Measurements from ENCODE around the gene RABGGTB. TPM values are rescaled to one million over a fixed set of nuclear protein-coding genes. Genes with fewer than 3 reads are reported as not detected.
"Not testable (repeated sequence)": the region's sequence is repeated elsewhere in the genome, so short reads cannot be mapped to it uniquely, and the experiment has no call there.

Gene RABGGTB
- total and polyA plus RNA-seq, 12 donors: 37.6 to 170 (median 83.1) TPM

- no peak for DNase-seq
- no peak overlapping the region for H3K27ac ChIP-seq
- TF ChIP-seq POLR2A (IDR thresholded peaks at IDR 0.05): no peak
- no peak for TF ChIP-seq CTCF (IDR thresholded peaks at IDR 0.05)
- no peaks in the 10 kb centered on the region for H3K27me3 ChIP-seq
- intact Hi-C loops (cut with DNase I): no loop called here
- WGBS, 4 donors: 72 to 78% (median 76%) methylated on average over 3 of the region's 3 CpGs
- no peaks in the 10 kb centered on the region for H3K4me1 ChIP-seq (replicated peaks in 1 of 2)
- H3K9me3 ChIP-seq (replicated peaks in 1 of 3): no peaks in the 10 kb centered on the region
- no peak overlapping the region for H3K4me3 ChIP-seq
- H3K36me3 ChIP-seq (replicated peaks in 1 of 2): no peaks in the 10 kb centered on the region
Measured at GRCh38 chr1:75771978-75772377, 14.1 kb upstream of the RABGGTB start.

- DNase-seq; intact Hi-C loops (cut with DNase I); H3K4me3 ChIP-seq; H3K36me3 ChIP-seq (replicated peaks in 1 of 2); H3K27ac ChIP-seq; H3K27me3 ChIP-seq; H3K4me1 ChIP-seq (replicated peaks in 1 of 2); H3K9me3 ChIP-seq (replicated peaks in 1 of 3): not testable (repeated sequence)
- 66 to 95% (median 79%) methylated on average over 4 of the region's 4 CpGs for WGBS, 4 donors
Measured at GRCh38 chr1:75777812-75778211, 8.2 kb upstream of the RABGGTB start.

GRCh38 chr1:75778694-75779093, 7.4 kb upstream of the RABGGTB start:
- H3K27ac ChIP-seq; intact Hi-C loops (cut with DNase I); H3K4me1 ChIP-seq (replicated peaks in 1 of 2); H3K9me3 ChIP-seq (replicated peaks in 1 of 3); H3K4me3 ChIP-seq; H3K27me3 ChIP-seq; H3K36me3 ChIP-seq (replicated peaks in 1 of 2); DNase-seq: not testable (repeated sequence)
- WGBS, 4 donors: 85 to 93% (median 89%) methylated on average over 5 of the region's 5 CpGs

- intact Hi-C loops (cut with DNase I); H3K9me3 ChIP-seq (replicated peaks in 1 of 3); H3K36me3 ChIP-seq (replicated peaks in 1 of 2); DNase-seq; H3K27me3 ChIP-seq; H3K4me1 ChIP-seq (replicated peaks in 1 of 2); H3K4me3 ChIP-seq; H3K27ac ChIP-seq: not testable (repeated sequence)
- WGBS, 4 donors: 77 to 80% (median 78%) methylated on average over 4 of the region's 4 CpGs
Measured at GRCh38 chr1:75780183-75780582, 5.9 kb upstream of the RABGGTB start.

GRCh38 chr1:75783920-75784319, 2.1 kb upstream of the RABGGTB start:
- H3K27me3 ChIP-seq; H3K9me3 ChIP-seq (replicated peaks in 1 of 3); H3K27ac ChIP-seq; DNase-seq; H3K36me3 ChIP-seq (replicated peaks in 1 of 2); H3K4me3 ChIP-seq; intact Hi-C loops (cut with DNase I): not testable (repeated sequence)
- peaks cover 15 to 23% of the 10 kb centered on the region in 2 donors for H3K4me1 ChIP-seq (replicated peaks in 1 of 2)
- 93 to 95% (median 94%) methylated on average over 4 of the region's 4 CpGs for WGBS, 4 donors

- WGBS, 4 donors: 10 to 16% (median 13%) methylated on average over 9 of the region's 9 CpGs
- Histone ChIP-seq H3K27ac (peak overlapping the region in 4 of 5 donors; percentile 73 to 89 (median 84)), H3K4me1 (replicated peaks in 1 of 2) (peaks cover 28 to 38% of the 10 kb centered on the region in 2 donors), H3K36me3 (replicated peaks in 1 of 2) (peaks cover 0 to 7% of the 10 kb centered on the region in 2 donors), H3K9me3 (replicated peaks in 1 of 3) (no peaks in the 10 kb centered on the region), H3K4me3 (peak overlapping the region in 3 of 4 donors; percentile 59 to 84 (median 64)), H3K27me3 (no peaks in the 10 kb centered on the region)
- no peak for DNase-seq
- TF ChIP-seq POLR2A (IDR thresholded peaks at IDR 0.05) (no peak), CTCF (IDR thresholded peaks at IDR 0.05) (no peak)
- intact Hi-C loops (cut with DNase I): no loop called here
Measured at GRCh38 chr1:75785320-75785982, 605 bp upstream of the RABGGTB start.

Data from adrenal gland (tissue), 12 donors.